Measurements from ENCODE around the gene GNL3L.
A peak's percentile ranks its signal among the peaks of the same experiment; 100 is the strongest.

GRCh38 chrX:54495814-54496516 is 34.1 kb upstream of the GNL3L start, which contains the start of gene FGD1:
- TF ChIP-seq CTCF (IDR thresholded peaks at IDR 0.05) (no peak), POLR2A (IDR thresholded peaks at IDR 0.05) (peak in 1 of 3 donors; percentile 16)

All from body of pancreas (tissue), 4 donors.